Right ventricle myocardium inferior (tissue), 1 donor: ENCODE results near the gene UGT1A3. TPM values are rescaled to one million over a fixed set of nuclear protein-coding genes. Genes with fewer than 3 reads are reported as not detected.
A peak's percentile ranks its signal among the peaks of the same experiment; 100 is the strongest.

Experiments
- ATAC-seq: fragments of 200-7000 bp; cut with Tn5 transposase; one replicate; pipeline ENCODE4 v1.9.1; 2020; ENCODE audit warnings: mild to moderate bottlenecking, moderate library complexity
- DNase-seq: peaks from one replicate; pipeline ENCODE4 v3.0.0; 2021; ENCODE audit errors: missing footprints
- intact Hi-C: fragments of 100-400 bp; cut with DNase I; formaldehyde crosslinking; loops from one replicate; pipeline ENCODE4 v1.11.0; 2022
- total RNA-seq: library from RNA; stranded (reverse); fragmentation: NEBNext Ultra II Directional; extraction: Animal tissue kit (Norgen Biotek cat#: 25700); gene quantifications from one replicate; pipeline ENCODE4 v1.2.1, GENCODE V29; 2021
- donor health status: DM: no; HTN: yes; CAD: no; lungs with severe emphysema.

Gene UGT1A3
- total RNA-seq, 1 donor from 2014 or later, result not detected

GRCh38 chr2:233807966-233808935 is 79.4 kb downstream of the UGT1A3 start:
- DNase-seq, result no peak
- intact Hi-C loops, result no loop called here
- ATAC-seq, result no peak

GRCh38 chr2:233810385-233810784 is 81.5 kb downstream of the UGT1A3 start:
- intact Hi-C loops, result no loop called here
- DNase-seq (no peak), ATAC-seq (no peak)

- no peak for DNase-seq
- intact Hi-C loops, result no loop called here
- no peak for ATAC-seq
Measured at GRCh38 chr2:233811087-233811486, 82.2 kb downstream of the UGT1A3 start.

- ATAC-seq, result no peak
- intact Hi-C loops, result no loop called here
- no peak for DNase-seq
Measured at GRCh38 chr2:233811732-233812131, 82.9 kb downstream of the UGT1A3 start.

GRCh38 chr2:233813236-233814055 is 84.6 kb downstream of the UGT1A3 start:
- ATAC-seq (no peak), DNase-seq (no peak)
- intact Hi-C loops, result no loop called here

GRCh38 chr2:233814056-233814835 is 85.4 kb downstream of the UGT1A3 start:
- ATAC-seq, result no peak
- DNase-seq, result no peak
- intact Hi-C loops, result no loop called here

GRCh38 chr2:233815861-233816260 is 87.0 kb downstream of the UGT1A3 start:
- ATAC-seq (no peak), DNase-seq (no peak)
- intact Hi-C loops, result no loop called here

- no peak for DNase-seq
- intact Hi-C loops, result no loop called here
- no peak for ATAC-seq
Measured at GRCh38 chr2:233816334-233816733, 87.5 kb downstream of the UGT1A3 start.

- peak; percentile 11 for ATAC-seq
- intact Hi-C loops, result no loop called here
- no peak for DNase-seq
Measured at GRCh38 chr2:233816771-233817170, 87.9 kb downstream of the UGT1A3 start.

- no peak for ATAC-seq
- no peak for DNase-seq
- intact Hi-C loops, result no loop called here
Measured at GRCh38 chr2:233817361-233817911, 88.6 kb downstream of the UGT1A3 start.

GRCh38 chr2:233817995-233818638 is 89.3 kb downstream of the UGT1A3 start:
- ATAC-seq, result no peak
- intact Hi-C loops, result no loop called here
- DNase-seq, result no peak

GRCh38 chr2:233818639-233819621 is 90.1 kb downstream of the UGT1A3 start:
- intact Hi-C loops, result no loop called here
- ATAC-seq (no peak), DNase-seq (no peak)

- intact Hi-C loops, result no loop called here
- ATAC-seq, result no peak
- DNase-seq, result no peak
Measured at GRCh38 chr2:233819884-233820773, 91.3 kb downstream of the UGT1A3 start.

- intact Hi-C loops, result no loop called here
- DNase-seq (no peak), ATAC-seq (no peak)
Measured at GRCh38 chr2:233820774-233821105, 91.9 kb downstream of the UGT1A3 start.

GRCh38 chr2:233821196-233821595 is 92.4 kb downstream of the UGT1A3 start:
- intact Hi-C loops, result no loop called here
- no peak for ATAC-seq
- no peak for DNase-seq

- intact Hi-C loops, result no loop called here
- no peak for ATAC-seq
- no peak for DNase-seq
Measured at GRCh38 chr2:233821709-233822100, 92.9 kb downstream of the UGT1A3 start.
